CD14-positive monocyte (primary cell): Measurements from ENCODE around the gene CAPZA3. TPM values are rescaled to one million over a fixed set of nuclear protein-coding genes. Genes with fewer than 3 reads are reported as not detected.

Source experiments
- DNase-seq, 3 donors: peaks; one replicate each; pipeline ENCODE4 v3.0.0-alpha.2; 2011 to 2022
- H2AFZ ChIP-seq: 2 replicates; pipeline ENCODE4 v1.6.0; 2012; ENCODE audit warnings: mild to moderate bottlenecking, low read depth, low read length, inconsistent platforms; ENCODE audit not compliant: insufficient read depth, poor library complexity, severe bottlenecking
- H3K27ac ChIP-seq, 2 donors: 1 replicate in 1 of 2; 2 replicates in 1 of 2; pipeline ENCODE4 v1.5.1; 2012 to 2013; ENCODE audit warnings: low read length in 2 of 2, control low read depth in 1 of 2, inconsistent platforms in 1 of 2, low read depth in 1 of 2, mild to moderate bottlenecking in 1 of 2
- H3K27me3 ChIP-seq, 2 donors: one replicate each; pipeline versions ENCODE4 v1.6.0 to v1.6.1; 2011 to 2013; ENCODE audit warnings: low read length in 2 of 2; ENCODE audit not compliant: control insufficient read depth in 2 of 2, insufficient read depth in 2 of 2
- H3K36me3 ChIP-seq, 2 donors: replicated peaks in 1 of 2; 1 replicate in 1 of 2; 2 replicates in 1 of 2; pipeline versions ENCODE4 v1.5.1 to v1.6.1; 2012 to 2013; ENCODE audit warnings: low read length in 2 of 2, control low read depth in 1 of 2, inconsistent platforms in 1 of 2, mild to moderate bottlenecking in 1 of 2; ENCODE audit not compliant: insufficient read depth in 2 of 2, control insufficient read depth in 1 of 2
- H3K4me1 ChIP-seq, 2 donors: 1 replicate in 1 of 2; 2 replicates in 1 of 2; pipeline versions ENCODE4 v1.5.1 to v1.6.1; 2012 to 2013; ENCODE audit warnings: low read length in 2 of 2, control low read depth in 1 of 2, inconsistent platforms in 1 of 2, mild to moderate bottlenecking in 1 of 2, moderate library complexity in 1 of 2; ENCODE audit not compliant: insufficient read depth in 2 of 2, control insufficient read depth in 1 of 2
- H3K4me2 ChIP-seq: replicated peaks from 2 replicates; pipeline ENCODE3; 2012; ENCODE audit warnings: low read length, moderate library complexity, mild to moderate bottlenecking; ENCODE audit not compliant: poor library complexity, severe bottlenecking; ENCODE audit errors: extremely low read depth
- H3K4me3 ChIP-seq, 3 experiments: fragments of 200-600 bp in 1 of 3; sonication (generic) in 1 of 3; replicated peaks in 1 of 3; 1 replicate in 2 of 3; 2 replicates in 1 of 3; pipeline ENCODE4 v1.5.1; 2011 to 2013; ENCODE audit warnings: low read length in 3 of 3, mild to moderate bottlenecking in 3 of 3, control low read depth in 2 of 3, low read depth in 2 of 3, inconsistent platforms in 1 of 3, moderate library complexity in 1 of 3
- H3K79me2 ChIP-seq: 2 replicates; pipeline ENCODE4 v1.6.0; 2012; ENCODE audit warnings: mild to moderate bottlenecking, control low read depth, inconsistent platforms, low read length, moderate library complexity; ENCODE audit not compliant: insufficient read depth
- H3K9ac ChIP-seq: 2 replicates; pipeline ENCODE4 v1.6.0; 2017; ENCODE audit warnings: low read length, mild to moderate bottlenecking; ENCODE audit not compliant: insufficient read depth, poor library complexity, severe bottlenecking
- H3K9me3 ChIP-seq, 2 donors: replicated peaks in 1 of 2; 1 replicate in 1 of 2; 2 replicates in 1 of 2; pipeline versions ENCODE4 v1.5.1 to v1.6.1; 2012 to 2013; ENCODE audit warnings: low read length in 2 of 2, control low read depth in 1 of 2; ENCODE audit not compliant: control insufficient read depth in 1 of 2, insufficient read depth in 1 of 2
- H4K20me1 ChIP-seq: 2 replicates; pipeline ENCODE4 v1.6.0; 2012; ENCODE audit warnings: mild to moderate bottlenecking, low read length, control low read depth, moderate library complexity; ENCODE audit not compliant: insufficient read depth
- H3K27ac Mint-ChIP-seq, 7 donors: one replicate each; pipeline ENCODE4 v1.8.0; 2020; ENCODE audit warnings: mild to moderate bottlenecking in 7 of 7, mixed read lengths in 7 of 7, moderate library complexity in 6 of 7, inconsistent platforms in 2 of 7
- H3K27me3 Mint-ChIP-seq, 3 donors: one replicate each; pipeline ENCODE4 v1.8.0; 2021 to 2022; ENCODE audit warnings: low read depth in 3 of 3, mild to moderate bottlenecking in 3 of 3, mixed read lengths in 3 of 3, moderate library complexity in 3 of 3, inconsistent platforms in 1 of 3
- H3K36me3 Mint-ChIP-seq, 2 donors: one replicate each; pipeline ENCODE4 v1.8.0; 2020; ENCODE audit warnings: mixed read lengths in 2 of 2, inconsistent platforms in 1 of 2, mild to moderate bottlenecking in 1 of 2
- H3K4me1 Mint-ChIP-seq: one replicate; pipeline ENCODE4 v1.8.0; 2020; ENCODE audit warnings: mild to moderate bottlenecking, mixed read lengths
- H3K4me3 Mint-ChIP-seq, 2 donors: one replicate each; pipeline ENCODE4 v1.8.0; 2020; ENCODE audit warnings: mild to moderate bottlenecking in 2 of 2, mixed read lengths in 2 of 2, moderate library complexity in 1 of 2
- H3K9me3 Mint-ChIP-seq, 7 donors: one replicate each; pipeline ENCODE4 v1.8.0; 2020 to 2022; ENCODE audit warnings: mixed read lengths in 7 of 7, mild to moderate bottlenecking in 6 of 7, moderate library complexity in 6 of 7, inconsistent platforms in 2 of 7
- WGBS: methylation state at CpG from one replicate; pipeline ENCODE4 v1.1.5; 2013; ENCODE audit warnings: missing lambda C conversion rate; ENCODE audit not compliant: insufficient coverage; 5-methylcytosine and 5-hydroxymethylcytosine counted together
- intact Hi-C, 2 donors: fragments of 100-400 bp; cut with micrococcal nuclease; formaldehyde crosslinking; loops; one replicate each; pipeline versions ENCODE4 v1.15.0 to v1.15.1; 2023
- polyA plus RNA-seq, 3 donors: library from polyadenylated mRNA; depleted of rRNA in 1 of 3; unstranded in 2 of 3; stranded (reverse) in 1 of 3; fragments of 300-500 nt in 2 of 3; fragments of >200 nt in 1 of 3; fragmentation: Illumina TruSeq in 2 of 3; gene quantifications; 1 replicate in 2 of 3; 2 replicates in 1 of 3; pipeline ENCODE4 v1.2.3, GENCODE V29; 2012 to 2021
- TF ChIP-seq, protein P1 (sequence below): fragments of 200-600 bp; IDR thresholded peaks from one replicate; pipeline ENCODE4 v1.8.0; 2022; ENCODE audit warnings: antibody characterized with exemption, mild to moderate bottlenecking

CAPZA3 gene
- polyA plus RNA-seq, 3 donors: not detected

DNA sequence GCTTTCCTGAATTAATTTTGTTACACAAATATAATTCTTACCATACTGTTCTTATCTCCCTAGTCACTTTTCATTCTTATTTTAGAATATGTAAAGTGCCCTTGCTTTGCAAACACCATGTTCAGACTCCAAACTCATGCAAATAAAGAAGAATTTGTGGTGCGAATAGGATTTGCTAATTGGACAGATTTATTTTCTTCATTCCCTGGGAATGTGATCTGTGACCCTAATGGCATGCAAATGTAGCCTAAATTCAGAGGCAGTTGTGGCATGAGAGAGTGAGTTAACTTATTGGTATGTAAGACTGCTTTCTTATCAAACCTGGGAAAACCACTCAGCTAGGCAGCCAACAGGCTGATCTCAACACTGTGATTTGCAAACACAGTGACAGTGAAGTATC, 10.0 kb downstream of the CAPZA3 start:
- Histone ChIP-seq H3K4me2 (no peak overlapping the region), H3K36me3 (no peaks in the 10 kb centered on the region), H3K4me1 (no peaks in the 10 kb centered on the region), H3K9me3 (no peaks in the 10 kb centered on the region), H3K27ac (no peak overlapping the region), H3K27me3 (no peaks in the 10 kb centered on the region), H3K9ac (no peak overlapping the region), H2AFZ (no peak overlapping the region), H3K4me3 (no peak overlapping the region), H3K79me2 (no peaks in the 10 kb centered on the region), H4K20me1 (no peaks in the 10 kb centered on the region)
- H3K4me1 Mint-ChIP-seq: no peaks in the 10 kb centered on the region
- H3K9me3 Mint-ChIP-seq: peaks cover 0 to 12% (median 0%) of the 10 kb centered on the region in 7 donors
- H3K27me3 Mint-ChIP-seq: peaks cover 0 to 1% (median 0%) of the 10 kb centered on the region in 3 donors
- no peak overlapping the region for H3K27ac Mint-ChIP-seq
- WGBS: no CpG with 5 or more reads among the region's 1 CpG
- DNase-seq: no peak
- no peak overlapping the region for H3K4me3 Mint-ChIP-seq
- intact Hi-C loops: no loop called here
- TF ChIP-seq, protein P1, sequence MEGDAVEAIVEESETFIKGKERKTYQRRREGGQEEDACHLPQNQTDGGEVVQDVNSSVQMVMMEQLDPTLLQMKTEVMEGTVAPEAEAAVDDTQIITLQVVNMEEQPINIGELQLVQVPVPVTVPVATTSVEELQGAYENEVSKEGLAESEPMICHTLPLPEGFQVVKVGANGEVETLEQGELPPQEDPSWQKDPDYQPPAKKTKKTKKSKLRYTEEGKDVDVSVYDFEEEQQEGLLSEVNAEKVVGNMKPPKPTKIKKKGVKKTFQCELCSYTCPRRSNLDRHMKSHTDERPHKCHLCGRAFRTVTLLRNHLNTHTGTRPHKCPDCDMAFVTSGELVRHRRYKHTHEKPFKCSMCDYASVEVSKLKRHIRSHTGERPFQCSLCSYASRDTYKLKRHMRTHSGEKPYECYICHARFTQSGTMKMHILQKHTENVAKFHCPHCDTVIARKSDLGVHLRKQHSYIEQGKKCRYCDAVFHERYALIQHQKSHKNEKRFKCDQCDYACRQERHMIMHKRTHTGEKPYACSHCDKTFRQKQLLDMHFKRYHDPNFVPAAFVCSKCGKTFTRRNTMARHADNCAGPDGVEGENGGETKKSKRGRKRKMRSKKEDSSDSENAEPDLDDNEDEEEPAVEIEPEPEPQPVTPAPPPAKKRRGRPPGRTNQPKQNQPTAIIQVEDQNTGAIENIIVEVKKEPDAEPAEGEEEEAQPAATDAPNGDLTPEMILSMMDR: no peak
- H3K36me3 Mint-ChIP-seq: no peaks in the 10 kb centered on the region

DNA sequence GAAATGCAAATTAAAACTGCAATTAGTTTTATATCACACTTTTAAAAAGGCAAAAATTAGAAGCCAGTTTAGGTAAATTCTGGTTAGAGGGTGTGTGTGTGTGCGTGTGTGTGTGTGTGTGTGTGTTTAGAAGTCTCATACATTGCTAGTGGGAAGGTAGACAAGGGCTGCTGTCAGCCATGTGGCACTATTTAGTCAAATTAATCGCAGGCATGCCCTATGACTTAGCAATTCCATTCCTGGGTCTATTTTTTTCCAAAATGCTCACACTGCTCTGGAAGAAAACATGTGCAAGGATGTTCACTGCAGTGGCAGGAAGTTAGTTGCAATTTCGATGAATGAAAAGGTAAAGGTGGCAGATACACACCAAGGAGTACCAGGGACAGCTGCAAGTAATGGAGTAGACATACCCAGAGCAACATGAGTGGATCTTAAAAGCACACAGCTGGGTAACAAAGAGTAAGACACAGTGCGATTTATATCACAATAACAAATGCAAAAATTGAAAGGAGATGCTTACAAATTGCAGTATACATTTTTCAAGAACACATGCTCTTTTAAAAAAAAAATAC, 11.6 kb downstream of the CAPZA3 start:
- Histone ChIP-seq H3K79me2 (no peaks in the 10 kb centered on the region), H4K20me1 (no peaks in the 10 kb centered on the region), H3K9ac (no peak overlapping the region), H3K4me1 (no peaks in the 10 kb centered on the region), H3K36me3 (no peaks in the 10 kb centered on the region), H3K4me2 (no peak overlapping the region), H3K27ac (no peak overlapping the region), H3K4me3 (no peak overlapping the region), H2AFZ (no peak overlapping the region), H3K27me3 (no peaks in the 10 kb centered on the region), H3K9me3 (no peaks in the 10 kb centered on the region)
- WGBS: 38% methylated on average over 3 of the region's 4 CpGs
- peaks cover 0 to 3% (median 2%) of the 10 kb centered on the region in 7 donors for H3K9me3 Mint-ChIP-seq
- TF ChIP-seq, protein P1: no peak
- DNase-seq: no peak
- no peaks in the 10 kb centered on the region for H3K36me3 Mint-ChIP-seq
- no peaks in the 10 kb centered on the region for H3K4me1 Mint-ChIP-seq
- intact Hi-C loops: no loop called here
- H3K4me3 Mint-ChIP-seq: no peak overlapping the region
- H3K27me3 Mint-ChIP-seq: no peaks in the 10 kb centered on the region
- H3K27ac Mint-ChIP-seq: no peak overlapping the region
